Keratinocyte (primary cell): ENCODE data around the gene SEC24C. TPM values are rescaled to one million over a fixed set of nuclear protein-coding genes. Genes with fewer than 3 reads are reported as not detected.

Experiments
- DNase-seq: peaks from one replicate; pipeline ENCODE4 v3.0.0-alpha.2; 2011; ENCODE audit warnings: low read depth, missing footprints, low spot score
- FAIRE-seq: peaks from 2 replicates; lab custom pipeline; 2011; peaks lifted over from hg19 to GRCh38; lab: Jason Lieb, UNC
- H2AFZ ChIP-seq: 2 replicates; pipeline ENCODE4 v1.6.0; 2012; ENCODE audit warnings: low read length, control low read depth, inconsistent platforms; ENCODE audit not compliant: control insufficient read depth
- H3K27ac ChIP-seq: 2 replicates; pipeline ENCODE4 v1.5.1; 2011; ENCODE audit warnings: low read length; ENCODE audit not compliant: control insufficient read depth, insufficient read depth
- H3K27me3 ChIP-seq: 3 replicates; pipeline ENCODE4 v1.6.0; 2011; ENCODE audit warnings: low read length; ENCODE audit not compliant: control insufficient read depth, insufficient read depth; ENCODE audit errors: extremely low read depth
- H3K36me3 ChIP-seq, 2 experiments: 2 replicates in 1 of 2; 3 replicates in 1 of 2; pipeline ENCODE4 v1.5.1; 2011; ENCODE audit warnings: low read length in 2 of 2, mild to moderate bottlenecking in 1 of 2; ENCODE audit not compliant: control insufficient read depth in 2 of 2, insufficient read depth in 2 of 2; ENCODE audit errors: extremely low read depth in 1 of 2
- H3K4me1 ChIP-seq: 3 replicates; pipeline ENCODE4 v1.5.1; 2011; ENCODE audit warnings: low read length; ENCODE audit not compliant: control insufficient read depth, insufficient read depth; ENCODE audit errors: extremely low read depth
- H3K4me2 ChIP-seq: 3 replicates; pipeline ENCODE4 v1.6.0; 2011; ENCODE audit warnings: low read depth, low read length; ENCODE audit not compliant: control insufficient read depth, insufficient read depth; ENCODE audit errors: extremely low read depth
- H3K4me3 ChIP-seq, 3 experiments: fragments of 200-600 bp in 1 of 3; sonication (generic) in 1 of 3; 2 replicates in 2 of 3; 3 replicates in 1 of 3; pipeline ENCODE4 v1.5.1; 2011 to 2016; ENCODE audit warnings: low read length in 3 of 3, mild to moderate bottlenecking in 3 of 3, control low read depth in 2 of 3, inconsistent platforms in 1 of 3, low read depth in 1 of 3, mixed read lengths in 1 of 3, mixed run types in 1 of 3, moderate library complexity in 1 of 3; ENCODE audit not compliant: control insufficient read depth in 2 of 3, insufficient read depth in 2 of 3; ENCODE audit errors: extremely low read depth in 1 of 3
- H3K79me2 ChIP-seq: 2 replicates; pipeline ENCODE4 v1.6.0; 2012; ENCODE audit warnings: low read length; ENCODE audit not compliant: control insufficient read depth, insufficient read depth
- H3K9ac ChIP-seq: 3 replicates; pipeline ENCODE4 v1.6.0; 2011; ENCODE audit warnings: low read length; ENCODE audit not compliant: control insufficient read depth, insufficient read depth; ENCODE audit errors: extremely low read depth
- H3K9me1 ChIP-seq: 3 replicates; pipeline ENCODE4 v1.6.0; 2011; ENCODE audit warnings: low read length; ENCODE audit not compliant: control insufficient read depth, insufficient read depth; ENCODE audit errors: extremely low read depth
- H3K9me3 ChIP-seq: 2 replicates; pipeline ENCODE4 v1.5.1; 2012; ENCODE audit warnings: low read depth, low read length; ENCODE audit not compliant: control insufficient read depth
- H4K20me1 ChIP-seq: 3 replicates; pipeline ENCODE4 v1.6.0; 2011; ENCODE audit warnings: low read length; ENCODE audit not compliant: control insufficient read depth, insufficient read depth; ENCODE audit errors: extremely low read depth
- CTCF ChIP-seq, 3 experiments: IDR thresholded peaks in 1 of 3; conservative IDR thresholded peaks in 1 of 3; optimal IDR thresholded peaks in 1 of 3; 2 replicates in 2 of 3; 3 replicates in 1 of 3; pipeline versions ENCODE3 to v1.5.1; 2011; ENCODE audit warnings: low read length in 3 of 3, mild to moderate bottlenecking in 3 of 3, moderate library complexity in 2 of 3, control low read depth in 1 of 3, inconsistent platforms in 1 of 3; ENCODE audit not compliant: insufficient read depth in 2 of 3; ENCODE audit errors: extremely low read depth in 1 of 3
- EZH2 ChIP-seq: IDR thresholded peaks from one replicate; pipeline ENCODE4 v1.6.1; 2012; ENCODE audit warnings: inconsistent platforms, mild to moderate bottlenecking, low read length, moderate library complexity
- dilution Hi-C: fragments of 300-500 bp; cut with MboI; formaldehyde crosslinking; loops from one replicate; pipeline ENCODE4 v1.7.0; 2020; ENCODE audit warnings: low sequenced_read_pairs; ENCODE audit not compliant: extremely low pct_ligation_motif_present
- polyA plus RNA-seq, 5 experiments: library from polyadenylated mRNA; depleted of rRNA in 3 of 5; stranded (reverse) in 3 of 5; stranded (forward) in 1 of 5; unstranded in 1 of 5; fragments of >200 nt; gene quantifications; 1 replicate in 1 of 5; 2 replicates in 3 of 5; 3 replicates in 1 of 5; pipeline versions ENCODE4 v1.2.1 to v1.2.3, GENCODE V29; 2011 to 2012; ENCODE audit warnings: missing spikeins in 2 of 5, low read depth in 1 of 5, low replicate concordance in 1 of 5

The SEC24C gene
- polyA plus RNA-seq, 1 donor (not counting 4 experiments of a cell fraction or from before 2014, with no cell fraction given) = 65.3 TPM

DNA sequence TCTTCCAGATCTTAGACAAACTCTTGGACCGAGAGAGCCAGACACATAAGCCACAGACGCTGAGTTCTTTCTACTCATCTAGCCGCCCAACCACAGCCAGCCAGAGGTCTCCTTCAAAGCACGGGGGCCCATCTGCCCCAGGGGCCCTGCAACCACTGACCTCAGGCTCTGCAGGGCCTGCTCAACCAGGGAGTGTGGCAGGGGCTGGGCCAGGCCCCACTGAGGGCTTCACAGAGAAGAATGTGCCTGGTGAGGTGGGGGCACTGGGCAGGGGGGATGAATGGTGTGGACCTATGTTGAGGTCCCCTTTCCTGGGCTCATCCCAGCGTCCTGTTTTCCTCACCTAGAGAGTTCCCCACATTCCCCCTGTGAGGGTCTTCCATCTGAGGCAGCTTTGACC lies 52.6 kb downstream of the SEC24C start:
- Histone ChIP-seq H3K4me2 (no peak overlapping the region), H3K27me3 (no peaks in the 10 kb centered on the region), H2AFZ (no peak overlapping the region), H4K20me1 (peaks cover 4% of the 10 kb centered on the region), H3K36me3 (peaks cover 52 to 58% of the 10 kb centered on the region in 2 experiments), H3K27ac (no peak overlapping the region), H3K9me1 (peaks cover 3% of the 10 kb centered on the region), H3K9me3 (no peaks in the 10 kb centered on the region), H3K4me1 (no peaks in the 10 kb centered on the region), H3K4me3 (no peak overlapping the region), H3K79me2 (no peaks in the 10 kb centered on the region), H3K9ac (no peak overlapping the region)
- FAIRE-seq (no peak), DNase-seq (no peak)
- dilution Hi-C loops = no loop called here
- TF ChIP-seq EZH2 = no peak
- TF ChIP-seq CTCF (optimal IDR thresholded peaks at IDR 0.05 in 1 of 3, IDR thresholded peaks at IDR 0.05 in 1 of 3, conservative IDR thresholded peaks at IDR 0.05 in 1 of 3; ENCODE audit: extremely low read depth in 1 of 3, insufficient read depth in 2 of 3, low read length in 3 of 3) = no peak

DNA sequence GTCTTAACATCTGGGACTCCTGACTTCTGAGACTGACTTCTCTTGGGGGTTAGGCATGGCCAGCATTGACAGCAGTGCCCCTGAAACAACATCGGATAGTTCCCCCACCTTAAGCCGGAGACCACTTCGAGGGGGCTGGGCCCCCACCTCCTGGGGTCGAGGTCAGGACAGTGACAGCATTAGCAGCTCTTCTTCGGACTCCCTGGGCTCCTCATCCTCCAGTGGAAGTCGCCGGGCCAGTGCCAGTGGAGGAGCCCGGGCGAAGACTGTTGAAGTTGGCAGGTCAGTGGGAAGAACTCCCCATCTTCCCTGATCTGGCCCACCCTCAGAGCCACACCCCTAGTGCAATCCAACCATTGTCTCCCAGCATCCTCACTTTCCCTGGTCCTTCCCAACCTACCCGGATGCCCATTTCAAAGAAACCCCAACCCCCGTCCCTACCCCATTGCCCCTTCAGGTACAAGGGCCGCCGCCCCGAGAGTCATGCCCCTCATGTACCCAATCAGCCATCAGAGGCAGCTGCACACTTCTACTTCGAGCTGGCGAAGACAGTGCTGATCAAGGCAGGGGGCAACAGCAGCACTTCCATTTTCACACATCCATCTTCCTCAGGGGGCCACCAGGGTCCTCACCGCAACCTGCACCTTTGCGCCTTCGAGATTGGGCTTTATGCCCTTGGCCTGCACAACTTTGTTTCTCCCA lies 53.3 kb downstream of the SEC24C start:
- H3K36me3 ChIP-seq = peaks cover 53 to 59% of the 10 kb centered on the region in 2 experiments
- no peaks in the 10 kb centered on the region for H3K27me3 ChIP-seq
- H3K79me2 ChIP-seq = no peaks in the 10 kb centered on the region
- H3K4me3 ChIP-seq = no peak overlapping the region
- H3K27ac ChIP-seq = no peak overlapping the region
- peaks cover 4% of the 10 kb centered on the region for H4K20me1 ChIP-seq
- H3K9me3 ChIP-seq = no peaks in the 10 kb centered on the region
- FAIRE-seq (no peak), DNase-seq (no peak)
- H3K4me2 ChIP-seq = no peak overlapping the region
- H3K9me1 ChIP-seq = peaks cover 3% of the 10 kb centered on the region
- dilution Hi-C loops = no loop called here
- TF ChIP-seq CTCF (optimal IDR thresholded peaks at IDR 0.05 in 1 of 3, IDR thresholded peaks at IDR 0.05 in 1 of 3, conservative IDR thresholded peaks at IDR 0.05 in 1 of 3; ENCODE audit: extremely low read depth in 1 of 3, insufficient read depth in 2 of 3, low read length in 3 of 3) (no peak), EZH2 (no peak)
- H3K4me1 ChIP-seq = no peaks in the 10 kb centered on the region
- no peak overlapping the region for H2AFZ ChIP-seq
- H3K9ac ChIP-seq = no peak overlapping the region
